ENCODE results near the gene RAD54L.
"Not testable (repeated sequence)": the region's sequence is repeated elsewhere in the genome, so short reads cannot be mapped to it uniquely, and the experiment has no call there.

RAD54L gene

DNA sequence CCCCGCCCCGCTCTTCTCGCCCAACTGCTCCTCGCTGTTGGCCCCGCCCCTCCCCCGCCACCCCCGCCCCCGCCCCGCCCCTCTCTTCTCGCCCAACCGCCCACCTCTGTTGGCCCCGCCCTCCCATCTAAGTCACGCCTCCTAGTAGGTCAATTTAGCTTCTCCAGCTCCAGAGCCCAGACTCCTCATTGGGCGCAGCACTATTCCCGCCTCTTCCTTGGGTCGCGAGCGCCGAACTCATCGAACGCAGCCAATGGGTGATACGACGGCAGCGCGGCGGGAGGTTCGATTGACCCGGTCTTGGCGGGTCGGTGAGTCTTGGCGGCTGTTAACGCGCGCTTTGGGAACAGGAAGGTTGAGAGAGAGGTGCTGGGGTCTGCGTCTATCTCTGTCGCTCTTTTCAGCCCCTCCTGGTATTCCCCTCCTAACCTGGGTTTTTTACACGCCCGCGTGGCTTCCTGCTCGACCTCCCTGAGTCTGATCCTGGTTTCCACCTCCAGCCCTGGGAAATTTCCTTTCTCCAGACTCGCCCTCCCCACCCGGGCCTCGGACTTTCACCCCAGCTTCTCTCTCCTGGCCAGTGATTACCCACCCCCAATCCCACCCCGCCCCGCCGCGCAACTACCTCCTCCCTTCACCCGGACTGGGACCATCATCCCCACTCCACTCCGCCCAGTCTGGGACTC is at the start of gene RAD54L:
TSS of gene RAD54L (plus strand) at position 328 of the 686 bp plus-strand sequence. CDS start 643 bp downstream, outside the sequence.
- peak; percentile 97 for DNase-seq (ENCODE audit: low read depth)
- H3K4me3 ChIP-seq (ENCODE audit: low read depth, low read length) = peak within 1 kb of the TSS; percentile 77

DNA sequence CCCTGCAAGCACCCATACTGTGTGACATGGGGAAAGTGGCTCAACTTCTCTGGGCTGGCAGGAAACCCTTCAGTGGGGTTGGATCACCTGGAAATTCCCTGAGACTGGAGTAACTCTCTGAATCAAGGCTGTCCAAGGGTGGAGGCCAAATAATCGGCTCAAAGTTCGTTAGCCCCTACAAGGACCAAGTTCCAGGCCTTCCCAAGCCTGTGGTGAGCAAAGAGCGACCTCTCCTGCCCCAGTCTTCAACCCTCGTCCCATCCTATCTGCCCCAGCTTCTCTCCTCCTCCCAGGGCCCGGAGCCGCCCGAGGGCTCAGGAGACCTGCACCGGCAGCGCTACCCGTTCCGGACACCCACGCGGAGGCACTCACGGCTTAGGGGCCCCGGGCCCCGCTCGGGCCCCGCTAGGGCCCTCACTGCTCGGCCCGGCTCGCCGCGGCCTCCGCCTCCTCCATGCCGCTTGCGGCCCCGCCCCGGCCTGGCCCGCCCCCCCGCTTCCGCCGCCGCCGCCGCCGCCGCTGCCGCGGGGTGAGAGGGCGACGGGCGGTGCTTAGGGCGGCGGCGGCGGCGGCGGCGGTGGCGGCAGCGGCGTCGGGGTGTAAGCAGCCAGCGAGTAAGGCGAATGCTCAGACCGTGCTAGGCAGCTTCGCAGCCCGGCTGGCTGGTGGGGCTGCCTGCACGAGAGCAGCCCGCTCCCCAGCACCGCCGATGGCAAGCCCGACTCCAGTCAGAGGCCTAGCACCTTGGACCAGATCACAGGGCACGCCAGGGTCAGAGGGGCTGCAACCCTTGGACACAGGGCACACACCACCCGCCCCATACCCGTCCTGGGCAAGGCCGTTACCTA is 49.4 kb upstream of the RAD54L start, which contains the start of gene POMGNT1:
TSS of gene POMGNT1 (minus strand) at position 471 of the 848 bp plus-strand sequence. CDS start 613 bp downstream, outside the sequence.
- peak within 1 kb of the TSS; percentile 72 for H3K4me3 ChIP-seq (ENCODE audit: low read depth, low read length)
- DNase-seq (ENCODE audit: low read depth) = no peak

DNA sequence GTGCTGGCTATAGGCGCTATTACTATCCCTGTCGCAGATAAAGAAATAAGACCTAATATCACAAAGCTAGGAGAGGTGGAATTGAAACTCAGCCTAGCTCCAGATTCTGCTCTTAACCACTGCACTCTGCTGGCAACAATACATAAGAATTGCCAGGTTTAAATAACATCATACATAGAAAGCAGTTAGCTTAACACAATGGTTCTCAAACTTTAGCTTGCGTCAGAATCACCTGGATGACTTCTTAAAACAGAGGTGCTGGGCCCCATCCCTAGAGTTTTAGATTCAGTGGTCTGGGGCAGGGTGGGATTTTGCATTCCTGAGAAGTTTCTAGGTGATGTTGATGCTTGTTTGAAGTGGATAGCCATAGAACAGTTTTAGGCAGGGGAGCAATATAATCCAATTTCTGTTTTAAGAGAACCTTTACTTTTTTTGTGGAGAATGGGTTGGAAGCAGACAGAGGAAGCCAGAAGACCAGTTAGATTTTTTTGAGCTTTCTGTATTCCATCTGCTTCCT is 48.3 kb upstream of the RAD54L start:
- no peak overlapping the region for H3K4me3 ChIP-seq (ENCODE audit: low read depth, low read length)

DNA sequence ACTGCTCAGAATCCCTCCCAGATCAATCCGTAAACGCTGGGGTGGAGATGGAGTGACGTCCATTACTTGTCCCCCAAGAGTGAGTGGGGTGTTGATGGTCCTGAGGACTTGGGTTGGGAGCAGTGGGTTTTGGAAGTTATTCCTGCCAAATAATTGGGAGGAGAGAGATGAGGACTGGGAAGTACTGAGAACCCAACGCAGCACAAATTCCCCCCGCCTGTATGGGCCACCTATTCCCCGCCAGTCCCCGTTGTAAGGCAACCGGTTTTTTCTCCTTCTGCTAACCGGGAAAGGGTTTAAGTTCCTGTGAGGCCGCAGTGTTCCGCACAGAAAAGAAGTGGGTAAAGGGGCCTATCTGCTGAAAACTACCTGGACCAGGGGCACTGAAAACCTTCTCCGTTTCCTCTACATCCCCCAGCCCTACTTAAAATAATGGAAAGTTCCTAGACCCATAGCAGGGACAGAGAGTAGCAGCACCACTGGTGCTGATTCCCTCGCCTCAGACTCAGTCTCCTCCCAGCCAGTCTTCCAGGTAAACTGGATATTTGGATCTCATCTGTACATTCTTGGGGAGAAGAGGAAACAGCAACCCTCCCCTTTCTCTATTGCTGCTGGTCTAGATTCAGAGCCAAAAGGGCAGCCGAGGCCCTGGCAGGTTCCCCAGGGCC is 43.7 kb upstream of the RAD54L start:
- H3K4me3 ChIP-seq (ENCODE audit: low read depth, low read length) = peak overlapping the region; percentile 75
- no peak for DNase-seq (ENCODE audit: low read depth)

More for the DNA sequence above, 48.3 kb upstream of the RAD54L start:
- no peak for DNase-seq (ENCODE audit: low read depth)

DNA sequence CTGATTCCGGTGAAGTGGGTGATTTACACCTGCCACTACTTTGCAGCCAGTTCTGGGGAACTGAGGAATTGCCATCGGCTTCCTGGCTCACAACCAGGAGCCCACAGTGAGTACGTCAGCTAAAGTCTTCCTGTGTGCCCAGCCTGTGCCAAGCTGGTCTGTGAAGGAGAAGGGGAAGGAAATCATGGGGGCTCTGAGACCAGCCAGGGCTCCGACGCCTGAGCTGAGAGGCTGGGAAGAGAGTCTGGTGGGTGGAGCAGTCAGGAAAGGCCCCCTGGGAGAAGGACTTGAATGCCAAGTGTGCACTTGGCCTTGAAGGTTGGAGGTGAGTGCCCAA is 43.2 kb upstream of the RAD54L start:
- no peak for DNase-seq (ENCODE audit: low read depth)
- peak overlapping the region; percentile 75 for H3K4me3 ChIP-seq (ENCODE audit: low read depth, low read length)

DNA sequence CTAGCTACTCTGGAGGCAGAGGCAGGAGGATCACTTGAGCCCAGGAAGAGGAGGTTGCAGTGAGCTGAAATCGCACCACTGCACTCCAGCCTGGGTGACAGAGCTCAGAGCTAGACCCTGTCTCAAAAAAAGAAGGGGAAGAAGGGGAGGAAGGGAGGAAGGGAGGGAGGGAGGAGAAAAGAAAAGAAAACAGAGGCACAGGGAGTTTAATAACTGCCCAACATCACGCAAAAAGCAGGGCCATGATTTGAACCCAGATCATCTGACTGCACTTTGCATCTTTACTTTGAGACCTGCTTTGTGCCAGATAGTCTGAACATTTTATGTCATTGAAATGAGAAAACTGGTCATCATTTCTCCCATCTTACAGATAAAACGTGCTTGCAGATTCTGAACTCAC is 42.4 kb upstream of the RAD54L start:
- no peak for DNase-seq (ENCODE audit: low read depth)
- no peak overlapping the region for H3K4me3 ChIP-seq (ENCODE audit: low read depth, low read length)

DNA sequence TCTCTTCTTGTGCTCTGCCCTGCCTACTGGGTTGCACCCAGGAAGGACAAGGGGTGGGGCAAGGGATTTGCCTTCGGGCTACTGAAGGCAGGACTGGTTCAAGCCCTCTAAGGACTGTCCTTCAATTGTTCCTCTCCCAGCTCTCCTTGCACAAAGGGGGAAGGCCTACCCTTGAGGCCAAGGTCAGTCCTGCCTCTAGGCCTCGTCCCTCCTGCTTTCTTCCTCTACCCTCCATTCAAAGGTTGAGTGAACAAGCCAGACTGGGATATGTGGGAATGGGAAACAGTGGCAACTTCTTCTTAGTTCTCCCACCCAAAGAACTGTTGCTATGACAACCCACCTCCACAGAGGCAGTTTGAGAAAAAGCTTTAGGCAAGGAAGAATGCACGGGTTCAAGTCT is 41.8 kb upstream of the RAD54L start:
- no peak for DNase-seq (ENCODE audit: low read depth)
- no peak overlapping the region for H3K4me3 ChIP-seq (ENCODE audit: low read depth, low read length)

DNA sequence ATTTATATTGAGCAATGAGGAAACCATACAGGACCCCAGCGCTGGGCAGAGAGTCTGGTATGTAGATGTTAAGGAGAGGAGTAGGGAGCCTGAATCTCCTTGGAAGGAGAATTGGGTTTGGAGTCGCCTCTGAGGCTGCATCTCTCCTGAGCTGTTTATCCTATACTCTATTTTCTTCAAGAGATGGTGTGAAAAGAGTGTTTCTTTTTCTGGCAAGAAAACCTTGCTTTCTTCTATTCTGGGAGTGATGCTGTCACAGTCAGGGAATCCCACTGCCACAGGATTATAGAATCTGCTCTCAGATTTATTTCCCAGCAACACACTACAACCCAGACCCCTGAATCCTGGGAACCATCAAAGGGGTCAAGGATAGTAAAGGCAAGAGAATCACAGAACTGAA is 41.2 kb upstream of the RAD54L start:
- no peak for DNase-seq (ENCODE audit: low read depth)
- no peak overlapping the region for H3K4me3 ChIP-seq (ENCODE audit: low read depth, low read length)

DNA sequence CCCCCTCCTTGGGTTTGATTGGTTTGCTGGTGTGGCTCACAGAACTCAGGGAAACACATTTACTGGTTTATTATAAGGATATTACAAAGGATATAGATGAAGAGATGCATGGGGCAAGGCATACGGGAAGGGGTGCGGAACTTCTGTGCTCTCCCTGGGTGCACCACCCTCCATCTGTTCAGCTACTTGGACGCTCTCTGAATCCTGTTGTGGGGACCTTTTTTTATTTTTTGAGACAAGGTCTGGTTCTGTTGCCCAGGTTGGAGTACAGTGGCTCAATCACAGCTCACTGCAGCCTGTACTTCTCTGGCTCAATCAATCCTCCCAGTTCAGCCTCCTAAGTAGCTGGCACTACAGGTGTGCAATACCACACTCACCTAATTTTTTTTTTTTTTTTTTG is 37.0 kb upstream of the RAD54L start:
- no peak for DNase-seq (ENCODE audit: low read depth)
- no peak overlapping the region for H3K4me3 ChIP-seq (ENCODE audit: low read depth, low read length)

DNA sequence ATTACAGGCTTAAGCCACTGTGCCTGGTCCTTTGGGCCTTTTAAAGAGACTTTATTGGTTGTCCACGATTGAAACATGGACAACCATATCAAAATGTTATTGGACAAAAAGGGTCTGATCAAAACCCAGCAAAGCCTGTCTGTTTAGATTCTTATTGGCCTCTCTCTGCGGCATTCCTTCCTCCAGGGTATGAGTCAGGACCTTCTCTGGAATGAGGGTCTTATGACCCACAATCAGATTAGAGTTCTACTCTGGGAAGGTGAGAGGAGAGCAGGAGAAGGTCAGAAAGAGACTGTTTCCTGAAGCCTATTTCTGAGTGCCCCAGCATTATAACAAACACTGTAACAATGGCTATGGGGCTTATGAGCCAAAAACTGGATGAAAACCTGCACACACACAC is 36.5 kb upstream of the RAD54L start:
- H3K4me3 ChIP-seq (ENCODE audit: low read depth, low read length) = no peak overlapping the region
- DNase-seq (ENCODE audit: low read depth) = no peak

DNA sequence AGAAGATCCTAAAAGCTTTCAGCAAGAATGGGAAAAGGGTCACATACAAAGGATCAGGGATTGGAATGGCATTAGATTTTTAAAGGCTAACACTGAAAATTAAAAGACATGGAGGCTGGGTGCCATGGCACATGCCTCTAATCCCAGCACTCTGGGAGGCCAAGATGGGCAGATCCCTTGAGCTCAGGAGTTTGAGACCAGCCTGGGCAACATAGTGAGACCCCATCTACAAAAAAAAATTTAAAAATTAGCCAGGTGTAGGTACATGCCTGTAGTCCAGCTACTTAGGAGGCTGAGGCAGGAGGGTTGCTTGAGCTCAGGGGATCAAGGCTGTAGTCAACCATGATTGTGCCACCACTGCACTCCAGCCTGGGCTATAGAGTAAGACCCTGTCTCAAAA is 32.1 kb upstream of the RAD54L start:
- no peak overlapping the region for H3K4me3 ChIP-seq (ENCODE audit: low read depth, low read length)
- no peak for DNase-seq (ENCODE audit: low read depth)

DNA sequence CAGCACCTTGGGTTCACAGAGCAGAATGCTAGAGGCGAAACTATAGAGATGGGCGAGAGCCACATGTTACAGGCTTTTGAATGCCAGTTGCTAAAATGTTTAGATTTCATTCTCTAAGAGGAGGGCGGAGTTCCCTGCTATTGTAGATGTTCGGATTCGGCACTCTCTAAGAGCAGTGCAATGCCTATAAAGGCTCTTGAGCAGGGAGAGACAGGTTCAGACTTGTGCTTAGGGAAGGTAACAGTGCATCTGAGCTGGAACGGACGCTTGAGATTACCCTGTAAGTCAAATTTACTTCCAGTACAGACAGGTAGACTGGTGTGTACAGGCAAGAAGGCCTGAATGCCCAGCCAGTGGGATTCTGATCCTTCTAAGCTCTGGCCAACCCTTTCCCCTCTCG is 29.1 kb upstream of the RAD54L start:
- H3K4me3 ChIP-seq (ENCODE audit: low read depth, low read length) = no peak overlapping the region

DNA sequence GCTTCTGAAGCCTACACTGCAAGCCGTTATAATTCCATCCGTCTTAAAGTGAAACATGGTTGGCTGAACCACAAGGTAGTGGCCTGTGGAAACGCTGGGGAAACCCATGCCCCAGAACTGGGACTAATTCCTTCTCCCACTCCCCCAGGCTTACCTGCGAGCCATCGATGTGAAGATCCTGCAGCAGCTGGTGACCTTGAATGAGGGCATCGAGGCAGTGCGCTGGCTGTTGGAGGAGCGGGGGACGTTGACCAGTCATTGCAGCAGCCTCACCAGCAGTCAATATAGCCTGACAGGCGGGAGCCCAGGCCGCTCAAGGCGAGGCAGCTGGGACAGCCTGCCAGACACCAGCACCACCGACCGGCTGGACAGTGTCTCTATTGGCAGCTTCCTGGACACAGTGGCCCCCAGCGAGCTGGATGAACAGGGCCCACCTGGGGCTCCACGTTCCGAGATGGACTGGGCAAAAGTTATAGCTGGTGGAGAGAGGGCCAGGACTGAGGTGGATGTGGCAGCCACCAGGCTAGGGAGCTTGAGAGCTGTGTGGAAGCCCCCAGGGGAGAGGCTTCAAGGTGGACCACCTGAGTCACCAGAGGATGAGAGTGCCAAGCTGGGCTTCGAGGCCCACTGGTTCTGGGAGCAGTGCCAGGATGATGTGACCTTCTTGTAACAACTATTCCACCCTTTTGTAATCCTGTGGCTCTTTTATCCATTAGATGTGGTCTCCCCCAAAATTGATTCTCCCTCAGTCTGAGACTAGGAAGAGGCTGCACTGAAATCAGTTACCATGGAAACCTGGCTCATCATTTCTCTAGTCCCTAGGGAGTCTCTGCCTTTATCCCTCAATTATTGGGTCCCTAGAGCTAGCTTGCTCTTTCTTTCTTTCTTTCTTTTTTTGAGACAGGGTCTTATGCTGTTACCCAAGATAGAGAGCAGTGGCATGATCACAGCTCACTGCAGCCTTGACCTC is 27.7 kb upstream of the RAD54L start:
- DNase-seq (ENCODE audit: low read depth) = no peak
- no peak overlapping the region for H3K4me3 ChIP-seq (ENCODE audit: low read depth, low read length)

More for the DNA sequence above, 29.1 kb upstream of the RAD54L start:
- no peak for DNase-seq (ENCODE audit: low read depth)

DNA sequence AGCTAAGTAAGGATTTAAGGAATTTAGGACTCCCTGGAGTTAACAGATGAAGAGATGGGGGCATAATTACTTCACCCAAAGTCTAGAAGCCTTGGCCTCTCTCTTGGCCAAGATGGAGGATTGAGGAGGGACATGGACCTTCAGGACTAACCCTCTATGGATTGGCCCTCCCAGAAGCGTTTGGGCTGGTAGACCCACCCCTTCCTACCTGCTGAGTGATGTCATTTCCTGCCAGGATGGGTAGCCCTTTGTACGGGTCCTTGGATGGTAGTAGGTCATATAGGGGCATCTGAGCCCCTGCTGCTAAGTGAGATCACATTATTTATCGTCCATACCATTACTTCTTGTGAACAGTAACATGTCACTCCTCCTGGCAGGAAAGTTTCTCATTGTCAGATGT is 26.8 kb upstream of the RAD54L start:
- H3K4me3 ChIP-seq (ENCODE audit: low read depth, low read length) = no peak overlapping the region
- DNase-seq (ENCODE audit: low read depth) = no peak

DNA sequence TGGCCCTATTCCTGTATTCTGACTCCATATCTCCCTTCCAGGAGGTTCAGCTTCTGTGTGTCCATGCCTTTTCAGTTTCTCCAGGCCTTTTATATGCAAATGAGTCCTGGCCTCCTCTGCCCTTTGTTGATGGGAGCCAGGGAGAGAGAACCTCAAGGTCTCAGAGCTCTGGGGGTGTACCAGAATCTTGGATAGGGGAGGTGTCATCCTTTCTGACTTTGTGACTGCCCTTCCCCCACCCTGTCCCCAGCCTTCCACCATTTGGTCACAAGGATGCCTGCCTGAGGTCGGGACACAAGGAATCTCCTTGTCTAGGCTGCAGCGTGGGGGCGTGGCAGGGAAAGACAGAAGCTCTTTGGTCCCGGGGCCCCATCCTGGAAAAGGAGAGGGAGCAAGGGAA is 25.8 kb upstream of the RAD54L start:
- no peak for DNase-seq (ENCODE audit: low read depth)
- H3K4me3 ChIP-seq (ENCODE audit: low read depth, low read length) = no peak overlapping the region

DNA sequence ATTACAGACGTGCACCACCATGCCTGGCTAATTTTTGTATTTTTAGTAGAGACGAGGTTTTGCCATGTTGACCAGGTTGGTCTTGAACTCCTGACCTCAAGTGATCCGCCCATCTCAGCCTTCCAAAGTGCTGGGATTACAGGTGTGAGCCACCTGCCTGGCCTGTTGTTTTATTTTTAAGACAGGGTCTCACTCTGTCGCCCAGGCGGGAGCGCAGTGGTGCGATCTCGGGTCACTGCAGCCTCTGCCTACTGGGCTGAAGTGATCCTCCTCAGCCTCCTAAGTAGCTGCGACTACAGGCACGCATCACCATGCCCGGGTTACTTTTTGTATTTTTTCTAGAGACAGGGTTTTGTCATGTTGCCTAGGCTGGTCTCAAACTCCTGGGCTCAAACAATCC is 24.5 kb upstream of the RAD54L start:
- DNase-seq (ENCODE audit: low read depth); H3K4me3 ChIP-seq (ENCODE audit: low read depth, low read length): not testable (repeated sequence)

DNA sequence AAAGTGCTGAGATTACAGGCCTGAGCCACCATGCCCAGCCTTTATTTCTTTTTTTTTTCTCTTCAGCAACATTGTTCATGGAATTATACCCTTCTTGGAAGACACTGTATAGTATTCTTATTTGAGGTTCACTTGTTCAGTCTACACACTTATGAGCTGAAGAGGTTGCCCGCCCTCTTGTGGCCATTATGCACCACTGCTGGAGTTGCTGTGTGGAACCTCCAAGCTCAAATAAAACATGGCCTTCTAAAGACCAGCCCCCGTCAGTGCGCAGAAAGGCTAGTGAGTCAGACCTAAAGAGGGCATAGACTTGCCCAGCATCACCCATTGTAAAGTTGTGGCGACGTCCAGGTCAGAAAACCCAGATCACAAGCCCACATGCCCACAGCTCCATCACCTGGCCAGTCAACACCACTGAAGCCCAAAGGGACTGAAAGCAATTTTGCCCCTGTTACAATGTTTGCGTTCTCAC is 24.1 kb upstream of the RAD54L start:
- no peak overlapping the region for H3K4me3 ChIP-seq (ENCODE audit: low read depth, low read length)
- DNase-seq (ENCODE audit: low read depth) = peak; percentile 68

DNA sequence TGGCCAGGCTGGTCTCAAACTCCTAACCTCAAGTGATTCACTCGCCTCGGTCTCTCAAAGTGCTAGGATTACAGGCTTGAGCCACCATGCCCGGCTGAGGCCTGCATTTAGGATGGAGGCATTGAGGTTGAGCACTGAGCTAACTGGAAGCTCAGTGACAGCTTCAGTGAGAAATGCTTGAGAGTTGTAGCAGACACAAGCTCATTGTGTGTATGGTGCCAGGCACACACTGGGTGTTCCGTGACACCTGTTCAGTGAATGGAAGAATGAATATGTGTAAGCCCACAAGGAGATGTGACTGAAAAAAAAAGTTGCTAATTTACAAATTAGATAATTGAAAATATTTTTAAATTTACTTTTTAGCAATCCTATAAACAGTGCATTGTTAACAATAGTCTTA is 22.6 kb upstream of the RAD54L start:
- H3K4me3 ChIP-seq (ENCODE audit: low read depth, low read length) = no peak overlapping the region
- no peak for DNase-seq (ENCODE audit: low read depth)

DNA sequence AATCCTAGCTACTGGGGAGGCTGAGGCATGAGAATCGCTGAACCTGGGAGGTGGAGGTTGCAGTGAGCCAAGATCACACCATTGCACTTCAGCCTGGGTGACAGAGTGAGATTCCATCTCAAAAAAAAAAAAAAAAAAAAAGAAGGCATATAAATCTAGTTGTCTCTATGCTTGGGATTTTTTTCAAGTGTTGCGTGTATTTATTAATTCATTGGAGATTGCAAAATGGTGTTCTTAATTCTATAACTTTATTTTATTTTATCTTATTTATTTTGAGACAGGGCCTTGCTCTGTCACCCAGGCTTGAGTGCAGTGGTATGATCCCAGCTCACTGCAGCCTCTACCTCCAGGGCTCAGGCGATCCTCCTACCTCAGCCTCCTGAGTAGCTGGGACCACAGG is 16.3 kb upstream of the RAD54L start:
- not testable (repeated sequence) for H3K4me3 ChIP-seq (ENCODE audit: low read depth, low read length); DNase-seq (ENCODE audit: low read depth)
